ENCODE results near the gene TTLL3.
"Not testable (repeated sequence)": the region's sequence is repeated elsewhere in the genome, so short reads cannot be mapped to it uniquely, and the experiment has no call there.

TTLL3 gene

GRCh38 chr3:9869955-9870354 lies 59.9 kb downstream of the TTLL3 start:
- DNase-seq (ENCODE audit: low read depth): no peak

DNA sequence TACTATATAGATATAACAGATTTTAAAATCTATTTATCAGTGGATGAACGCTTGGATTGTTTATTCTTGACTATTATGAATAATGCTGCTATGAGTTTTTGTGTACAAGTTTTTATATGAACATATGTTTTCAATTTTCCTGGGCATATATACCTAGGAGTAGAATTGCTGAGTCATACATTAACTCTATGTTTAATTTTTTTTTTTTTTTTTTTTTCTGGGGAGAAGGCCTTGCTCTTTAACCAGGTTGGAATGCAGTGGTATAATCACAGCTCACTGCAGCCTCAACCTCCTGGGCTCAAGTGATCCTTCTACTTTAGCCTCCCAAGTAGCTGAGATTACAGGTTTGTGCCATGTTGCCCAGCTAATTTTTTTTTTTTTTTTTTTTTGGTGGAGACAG lies 60.9 kb downstream of the TTLL3 start:
- no peak for DNase-seq (ENCODE audit: low read depth)

DNA sequence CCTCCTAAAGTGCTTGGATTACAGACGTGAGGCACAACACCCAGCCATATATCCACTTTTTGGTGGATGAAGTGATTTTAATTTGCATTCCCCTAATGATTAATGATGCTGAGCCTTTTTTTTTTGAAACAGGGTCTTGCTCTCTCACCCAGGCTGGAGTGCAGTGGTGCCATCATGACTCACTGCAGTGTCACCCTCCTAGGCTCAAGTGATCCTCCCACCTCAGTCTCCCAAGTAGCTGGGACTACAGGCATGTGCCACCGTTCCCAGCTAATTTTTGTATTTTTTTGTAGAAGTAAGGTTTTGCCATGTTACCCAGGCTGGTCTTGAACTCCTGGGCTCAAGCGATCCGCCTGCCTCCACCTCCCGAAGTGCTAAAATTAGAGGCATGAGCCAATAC lies 62.0 kb downstream of the TTLL3 start:
- DNase-seq (ENCODE audit: low read depth): not testable (repeated sequence)

GRCh38 chr3:9875448-9875847 lies 65.4 kb downstream of the TTLL3 start:
- no peak for DNase-seq (ENCODE audit: low read depth)

GRCh38 chr3:9876255-9876654 lies 66.2 kb downstream of the TTLL3 start:
- DNase-seq (ENCODE audit: low read depth): not testable (repeated sequence)

GRCh38 chr3:9876991-9877390 lies 66.9 kb downstream of the TTLL3 start:
- DNase-seq (ENCODE audit: low read depth): no peak

GRCh38 chr3:9878700-9879099 lies 68.6 kb downstream of the TTLL3 start:
- no peak for DNase-seq (ENCODE audit: low read depth)

DNA sequence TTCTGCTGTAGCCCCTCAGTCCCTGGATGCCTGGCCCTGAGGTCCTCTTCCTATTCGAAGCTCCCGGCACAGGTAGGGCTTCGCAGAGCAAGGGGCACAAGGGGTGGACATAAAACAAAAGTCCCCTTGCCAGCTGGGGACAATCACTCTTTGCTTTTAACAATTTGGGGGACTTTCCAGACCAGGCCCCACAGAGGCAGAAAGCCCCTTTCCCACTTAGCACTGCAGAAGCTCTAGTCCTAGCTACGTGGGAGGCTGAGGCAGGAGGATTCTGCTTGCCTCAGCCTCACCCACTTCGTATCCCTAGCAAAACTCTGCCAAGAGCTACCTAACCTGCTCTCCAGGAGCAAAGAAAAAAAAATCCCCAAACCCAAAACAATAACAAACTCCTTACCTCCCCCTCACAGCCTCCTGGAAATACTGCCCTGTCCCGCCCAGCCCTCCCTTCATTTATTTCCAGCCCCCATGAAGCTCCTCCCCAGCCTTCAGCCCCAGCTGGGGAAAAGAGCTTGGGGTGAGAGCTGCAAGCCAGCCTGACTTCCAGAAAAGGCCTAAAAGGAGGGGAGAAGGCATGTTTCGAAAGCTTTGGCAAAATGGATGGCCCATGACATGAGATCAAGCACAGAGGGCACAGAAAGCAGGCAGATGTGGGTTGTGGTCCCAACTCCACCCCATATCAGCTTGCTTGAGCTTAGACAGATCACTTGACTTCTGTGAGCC lies 69.9 kb downstream of the TTLL3 start, which contains the start of gene CIDEC:
Gene CIDEC (minus strand): TSS at position 424 of the 720 bp plus-strand sequence. CDS start 1,767 bp downstream, outside the sequence.
- no peak for DNase-seq (ENCODE audit: low read depth)

DNA sequence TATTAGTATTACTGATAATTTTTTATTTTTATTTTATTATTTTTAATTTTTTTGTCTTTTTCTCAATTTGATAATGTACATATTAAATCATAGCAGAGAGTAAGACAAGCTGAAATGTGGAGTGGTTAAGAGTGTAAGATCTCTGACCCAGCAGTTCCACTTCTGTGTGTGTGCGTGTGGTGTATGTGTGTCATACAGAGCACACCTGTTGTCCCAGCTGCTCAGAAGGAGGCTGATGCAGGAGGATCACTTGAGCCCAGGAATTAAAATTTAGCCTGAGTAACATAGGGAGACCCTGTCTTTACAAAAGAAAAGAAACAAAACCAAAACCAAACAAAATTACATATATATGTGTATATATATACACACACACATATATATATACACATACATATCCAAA lies 71.4 kb downstream of the TTLL3 start:
- no peak for DNase-seq (ENCODE audit: low read depth)

- peak; percentile 37 for DNase-seq (ENCODE audit: low read depth)
These were observed 73.9 kb downstream of the TTLL3 start for GRCh38 chr3:9883706-9884554.

- DNase-seq (ENCODE audit: low read depth): peak; percentile 73
These were observed 74.6 kb downstream of the TTLL3 start for GRCh38 chr3:9884555-9885165.
